ENCODE results near the gene TXNRD2. TPM values are rescaled to one million over a fixed set of nuclear protein-coding genes. Genes with fewer than 3 reads are reported as not detected.
"Not testable (repeated sequence)": the region's sequence is repeated elsewhere in the genome, so short reads cannot be mapped to it uniquely, and the experiment has no call there.

TXNRD2 gene
- total RNA-seq, 1 experiment from 2014 or later: 5.0 TPM

DNA sequence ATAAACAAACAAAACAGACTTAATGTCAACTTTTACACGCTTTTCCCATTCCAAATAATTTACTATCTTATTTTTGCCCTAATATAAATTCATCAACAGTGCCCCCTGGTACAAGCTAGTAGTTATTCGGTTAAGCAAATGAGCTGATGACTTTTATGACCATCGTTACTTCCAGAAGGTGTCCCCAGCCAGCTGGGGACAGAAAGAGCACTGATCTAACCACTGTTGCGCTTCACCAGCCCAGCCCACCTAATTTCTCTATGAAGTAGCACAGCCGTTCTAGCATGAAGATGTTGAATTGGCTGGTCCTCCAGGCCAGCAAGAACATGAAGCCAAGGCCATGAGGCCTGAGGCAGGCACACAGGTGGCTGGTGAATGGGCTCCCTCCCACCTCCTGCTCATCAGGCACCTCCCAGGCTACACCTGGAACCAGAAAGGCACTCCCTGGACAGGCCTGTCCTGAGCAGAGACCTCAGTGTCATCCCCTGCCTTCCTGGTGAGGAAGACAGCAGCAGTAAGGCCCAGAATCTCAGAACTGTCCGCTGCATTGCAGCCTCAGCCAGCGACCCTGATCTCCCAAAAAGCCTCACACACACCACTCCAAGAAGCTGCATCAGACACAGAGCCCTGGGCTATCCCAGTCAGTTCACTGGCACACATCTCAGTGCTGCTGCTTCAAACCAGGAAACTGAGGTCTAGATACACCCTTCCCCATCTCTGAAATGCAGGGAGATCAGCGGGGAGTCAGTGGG is 99.8 kb downstream of the TXNRD2 start:
- H3K36me3 ChIP-seq (replicated peaks; ENCODE audit: control insufficient read depth, insufficient read depth, low read length): no peaks in the 10 kb centered on the region

GRCh38 chr22:19840955-19841640 is 100.5 kb downstream of the TXNRD2 start:
- H3K36me3 ChIP-seq (replicated peaks; ENCODE audit: control insufficient read depth, insufficient read depth, low read length): no peaks in the 10 kb centered on the region
- H3K27me3 ChIP-seq (ENCODE audit: control insufficient read depth, insufficient read depth, low read length): no peaks in the 10 kb centered on the region
- no peak for DNase-seq
- H3K4me3 ChIP-seq (ENCODE audit: insufficient read depth, low read depth, low read length): no peak overlapping the region

More for the DNA sequence above, 99.8 kb downstream of the TXNRD2 start:
- Histone ChIP-seq H3K4me3 (ENCODE audit: insufficient read depth, low read depth, low read length) (no peak overlapping the region), H3K27me3 (ENCODE audit: control insufficient read depth, insufficient read depth, low read length) (no peaks in the 10 kb centered on the region)
- DNase-seq: no peak

- Histone ChIP-seq H3K4me3 (ENCODE audit: insufficient read depth, low read depth, low read length) (no peak overlapping the region), H3K27me3 (ENCODE audit: control insufficient read depth, insufficient read depth, low read length) (no peaks in the 10 kb centered on the region), H3K36me3 (replicated peaks; ENCODE audit: control insufficient read depth, insufficient read depth, low read length) (no peaks in the 10 kb centered on the region)
- DNase-seq: no peak
These were observed 101.6 kb downstream of the TXNRD2 start for GRCh38 chr22:19840059-19840458.

- Histone ChIP-seq H3K36me3 (replicated peaks; ENCODE audit: control insufficient read depth, insufficient read depth, low read length) (no peaks in the 10 kb centered on the region), H3K27me3 (ENCODE audit: control insufficient read depth, insufficient read depth, low read length) (no peaks in the 10 kb centered on the region), H3K4me3 (ENCODE audit: insufficient read depth, low read depth, low read length) (no peak overlapping the region)
- no peak for DNase-seq
These were observed 103.7 kb downstream of the TXNRD2 start for GRCh38 chr22:19837915-19838314.

DNA sequence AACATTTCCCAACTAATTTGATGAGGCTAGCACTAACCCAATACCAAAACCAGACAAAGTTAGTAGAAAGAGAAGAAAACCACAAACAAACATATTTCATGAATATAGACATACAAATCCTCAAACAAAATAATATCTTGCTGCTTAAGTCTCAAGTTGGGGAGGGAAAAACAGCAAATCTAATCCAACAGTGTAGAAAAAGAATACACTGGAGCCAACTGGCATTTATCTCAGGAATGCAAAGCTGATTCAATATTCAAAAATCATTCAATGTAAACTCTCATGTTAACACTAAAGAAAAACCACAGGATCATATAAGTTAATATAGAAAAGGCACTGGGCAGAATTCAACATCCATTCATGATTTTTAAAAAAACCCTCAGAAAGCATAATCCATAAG is 105.1 kb downstream of the TXNRD2 start:
- no peaks in the 10 kb centered on the region for H3K27me3 ChIP-seq (ENCODE audit: control insufficient read depth, insufficient read depth, low read length)
- H3K4me3 ChIP-seq (ENCODE audit: insufficient read depth, low read depth, low read length): no peak overlapping the region
- H3K36me3 ChIP-seq (replicated peaks; ENCODE audit: control insufficient read depth, insufficient read depth, low read length): no peaks in the 10 kb centered on the region
- DNase-seq: no peak

GRCh38 chr22:19834599-19834998 is 107.0 kb downstream of the TXNRD2 start:
- Histone ChIP-seq H3K36me3 (replicated peaks; ENCODE audit: control insufficient read depth, insufficient read depth, low read length) (no peaks in the 10 kb centered on the region), H3K4me3 (ENCODE audit: insufficient read depth, low read depth, low read length) (no peak overlapping the region), H3K27me3 (ENCODE audit: control insufficient read depth, insufficient read depth, low read length) (no peaks in the 10 kb centered on the region)
- no peak for DNase-seq

- H3K36me3 ChIP-seq (replicated peaks; ENCODE audit: control insufficient read depth, insufficient read depth, low read length): not testable (repeated sequence)
These were observed 108.3 kb downstream of the TXNRD2 start for GRCh38 chr22:19833327-19833726.

GRCh38 chr22:19832476-19833108 is 109.0 kb downstream of the TXNRD2 start:
- peak; percentile 19 for DNase-seq
- Histone ChIP-seq H3K27me3 (ENCODE audit: control insufficient read depth, insufficient read depth, low read length) (no peaks in the 10 kb centered on the region), H3K4me3 (ENCODE audit: insufficient read depth, low read depth, low read length) (no peak overlapping the region), H3K36me3 (replicated peaks; ENCODE audit: control insufficient read depth, insufficient read depth, low read length) (no peaks in the 10 kb centered on the region)

More at GRCh38 chr22:19833327-19833726, 108.3 kb downstream of the TXNRD2 start:
- not testable (repeated sequence) for H3K27me3 ChIP-seq (ENCODE audit: control insufficient read depth, insufficient read depth, low read length); H3K4me3 ChIP-seq (ENCODE audit: insufficient read depth, low read depth, low read length); DNase-seq

DNA sequence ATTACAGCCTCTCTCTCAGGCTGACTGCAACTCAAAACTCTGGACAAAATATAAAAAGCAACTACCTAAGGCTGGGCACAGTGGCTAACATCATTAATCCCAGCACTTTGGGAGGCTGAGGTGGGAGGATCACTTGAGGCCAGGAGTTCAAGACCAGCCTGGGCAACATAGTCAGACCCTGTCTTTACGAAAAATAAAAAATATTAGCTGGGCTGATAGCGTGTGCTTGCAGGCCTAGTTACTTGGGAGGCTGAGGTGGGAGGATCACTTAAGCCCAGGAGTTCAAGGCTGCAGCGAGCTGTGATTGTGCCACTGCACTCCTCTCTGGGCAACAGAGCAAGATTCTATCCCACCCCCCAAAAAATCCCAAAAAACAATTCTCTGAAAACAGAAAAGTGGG is 109.6 kb downstream of the TXNRD2 start:
- not testable (repeated sequence) for H3K4me3 ChIP-seq (ENCODE audit: insufficient read depth, low read depth, low read length); DNase-seq; H3K27me3 ChIP-seq (ENCODE audit: control insufficient read depth, insufficient read depth, low read length); H3K36me3 ChIP-seq (replicated peaks; ENCODE audit: control insufficient read depth, insufficient read depth, low read length)

GRCh38 chr22:19831016-19831415 is 110.6 kb downstream of the TXNRD2 start:
- no peak overlapping the region for H3K4me3 ChIP-seq (ENCODE audit: insufficient read depth, low read depth, low read length)
- no peaks in the 10 kb centered on the region for H3K27me3 ChIP-seq (ENCODE audit: control insufficient read depth, insufficient read depth, low read length)
- H3K36me3 ChIP-seq (replicated peaks; ENCODE audit: control insufficient read depth, insufficient read depth, low read length): no peaks in the 10 kb centered on the region
- DNase-seq: no peak

- Histone ChIP-seq H3K36me3 (replicated peaks; ENCODE audit: control insufficient read depth, insufficient read depth, low read length) (no peaks in the 10 kb centered on the region), H3K4me3 (ENCODE audit: insufficient read depth, low read depth, low read length) (no peak overlapping the region), H3K27me3 (ENCODE audit: control insufficient read depth, insufficient read depth, low read length) (no peaks in the 10 kb centered on the region)
- DNase-seq: no peak
These were observed 113.6 kb downstream of the TXNRD2 start for GRCh38 chr22:19828035-19828401.

DNA sequence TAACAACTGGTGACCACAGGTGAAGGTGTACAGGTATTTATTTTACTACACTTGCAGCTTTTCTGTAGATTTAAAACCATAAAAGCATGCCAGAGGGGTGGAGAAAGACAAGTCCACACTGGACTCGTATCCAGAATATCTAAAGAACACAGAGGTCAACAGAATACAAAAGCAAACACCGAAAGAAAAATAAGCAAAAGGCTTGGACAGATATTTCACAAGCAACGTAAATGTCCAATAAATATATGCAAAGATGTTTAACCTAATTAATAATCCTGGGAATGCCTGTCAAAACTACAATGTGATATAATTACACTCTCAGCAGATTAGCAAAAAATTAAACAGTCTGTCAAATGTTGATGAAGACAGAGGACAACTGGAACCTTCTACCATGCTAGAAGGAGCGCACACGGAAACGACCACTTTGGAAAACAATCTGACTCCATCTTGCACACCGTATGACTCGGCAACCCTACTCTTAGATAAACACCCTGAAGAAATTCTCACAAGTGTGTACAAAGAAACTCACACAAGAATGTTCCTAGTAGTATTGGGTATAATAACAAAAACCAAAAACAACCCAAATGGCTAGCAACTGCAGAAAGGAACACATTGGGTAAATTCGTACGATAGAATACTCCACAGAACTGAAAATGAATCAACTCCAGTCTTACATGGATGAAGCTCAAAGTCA is 114.1 kb downstream of the TXNRD2 start:
- DNase-seq: no peak
- Histone ChIP-seq H3K27me3 (ENCODE audit: control insufficient read depth, insufficient read depth, low read length) (no peaks in the 10 kb centered on the region), H3K4me3 (ENCODE audit: insufficient read depth, low read depth, low read length) (no peak overlapping the region), H3K36me3 (replicated peaks; ENCODE audit: control insufficient read depth, insufficient read depth, low read length) (no peaks in the 10 kb centered on the region)

DNA sequence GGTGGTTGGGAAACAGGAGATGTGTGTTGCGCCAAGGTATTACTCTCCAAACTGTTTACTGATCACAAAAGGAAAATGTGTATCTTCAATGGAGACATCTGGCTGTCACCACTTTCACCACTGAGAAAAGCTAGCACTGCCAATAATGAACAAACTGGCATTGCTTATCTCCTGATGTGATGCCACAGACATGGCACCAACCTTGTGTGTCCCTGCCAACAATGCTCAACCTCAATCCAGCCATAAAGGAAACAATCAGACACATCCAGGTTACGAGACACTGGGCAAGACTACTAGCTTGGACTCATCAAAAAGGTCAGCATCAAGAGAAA is 115.0 kb downstream of the TXNRD2 start:
- DNase-seq: no peak
- no peaks in the 10 kb centered on the region for H3K27me3 ChIP-seq (ENCODE audit: control insufficient read depth, insufficient read depth, low read length)
- H3K36me3 ChIP-seq (replicated peaks; ENCODE audit: control insufficient read depth, insufficient read depth, low read length): no peaks in the 10 kb centered on the region
- no peak overlapping the region for H3K4me3 ChIP-seq (ENCODE audit: insufficient read depth, low read depth, low read length)

DNA sequence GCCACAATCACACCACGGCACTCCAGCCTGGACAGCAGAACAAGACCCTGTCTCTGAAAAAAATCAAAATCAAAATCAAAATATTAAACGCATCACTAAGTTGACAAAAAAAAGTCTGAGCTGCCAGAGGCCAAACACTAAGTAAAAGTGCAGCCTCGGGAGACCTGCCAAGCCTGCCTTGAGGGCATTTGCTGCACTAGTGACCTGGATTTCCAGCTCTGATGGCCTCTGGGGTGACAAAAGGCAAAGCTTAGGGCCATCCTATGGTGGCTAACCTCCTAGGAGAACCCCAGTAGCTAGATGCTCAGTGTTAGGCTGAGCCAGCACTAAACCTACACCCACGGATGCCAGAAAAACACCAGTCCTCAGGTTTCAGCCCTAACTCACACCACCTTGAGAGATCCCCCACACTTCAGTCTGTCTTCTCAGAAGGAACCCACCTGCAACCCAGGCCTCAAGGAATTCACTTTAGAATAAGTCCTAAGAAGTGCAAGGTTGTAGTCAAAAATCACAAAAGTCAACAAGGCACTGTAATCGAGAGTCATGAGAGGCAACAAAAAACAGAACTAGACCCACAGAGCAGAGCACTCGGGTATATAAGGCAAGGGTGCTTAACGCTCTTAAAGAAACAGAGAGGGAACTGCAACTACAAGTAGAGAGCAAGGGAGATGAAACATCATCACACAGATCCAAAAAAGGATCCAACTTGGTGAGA is 115.6 kb downstream of the TXNRD2 start:
- Histone ChIP-seq H3K36me3 (replicated peaks; ENCODE audit: control insufficient read depth, insufficient read depth, low read length) (no peaks in the 10 kb centered on the region), H3K4me3 (ENCODE audit: insufficient read depth, low read depth, low read length) (no peak overlapping the region), H3K27me3 (ENCODE audit: control insufficient read depth, insufficient read depth, low read length) (no peaks in the 10 kb centered on the region)
- peak; percentile 7 for DNase-seq
